Thymus (tissue), 11 donors: ENCODE data around the gene MYH9. TPM values are rescaled to one million over a fixed set of nuclear protein-coding genes. Genes with fewer than 3 reads are reported as not detected.

Experiments used
- DNase-seq, 9 donors: peaks; one replicate each; pipeline ENCODE4 v3.0.0-alpha.2; 2013; ENCODE audit warnings: low spot score in 9 of 9, low read depth in 6 of 9, missing footprints in 1 of 9
- H3K27ac ChIP-seq, 2 donors: one replicate each; pipeline ENCODE4 v1.5.1; 2013; ENCODE audit warnings: control low read depth in 1 of 2, low read depth in 1 of 2, low read length in 1 of 2, mild to moderate bottlenecking in 1 of 2, moderate library complexity in 1 of 2
- H3K27me3 ChIP-seq, 2 donors: one replicate each; pipeline ENCODE4 v1.5.1; 2013; ENCODE audit warnings: low read length in 1 of 2; ENCODE audit not compliant: control insufficient read depth in 2 of 2, insufficient read depth in 1 of 2
- H3K36me3 ChIP-seq, 2 donors: one replicate each; pipeline ENCODE4 v1.5.1; 2013; ENCODE audit warnings: low read length in 1 of 2, mild to moderate bottlenecking in 1 of 2, moderate library complexity in 1 of 2; ENCODE audit not compliant: control insufficient read depth in 2 of 2, insufficient read depth in 2 of 2
- H3K4me1 ChIP-seq, 2 donors: one replicate each; pipeline ENCODE4 v1.5.1; 2013; ENCODE audit warnings: low read length in 2 of 2; ENCODE audit not compliant: control insufficient read depth in 2 of 2, insufficient read depth in 2 of 2
- H3K4me3 ChIP-seq, 2 donors: one replicate each; pipeline ENCODE4 v1.5.1; 2013; ENCODE audit warnings: low read length in 2 of 2, control low read depth in 1 of 2, mild to moderate bottlenecking in 1 of 2
- H3K9me3 ChIP-seq, 2 donors: one replicate each; pipeline ENCODE4 v1.5.1; 2013; ENCODE audit warnings: low read length in 1 of 2, mild to moderate bottlenecking in 1 of 2; ENCODE audit not compliant: control insufficient read depth in 2 of 2, insufficient read depth in 1 of 2
- WGBS: extraction: QIAGEN DNeasy Blood & Tissue Kit; methylation state at CpG from one replicate; pipeline ENCODE4 v1.1.7; 2013; 5-methylcytosine and 5-hydroxymethylcytosine counted together
- polyA plus RNA-seq: library from polyadenylated mRNA; stranded (reverse); fragments of 200-250 nt; gene quantifications from one replicate; pipeline ENCODE4 v1.2.3, GENCODE V29; 2013
- total RNA-seq: library from RNA; stranded (reverse); fragments of 120-200 nt; gene quantifications from one replicate; pipeline ENCODE4 v1.2.4, GENCODE V29; 2013
- donor health status: healthy.

The MYH9 gene
- total and polyA plus RNA-seq, 2 donors: 123 to 155 TPM

- Histone ChIP-seq H3K27me3 (no peaks in the 10 kb centered on the region), H3K4me3 (no peak overlapping the region), H3K9me3 (no peaks in the 10 kb centered on the region), H3K4me1 (peaks cover 0 to 2% of the 10 kb centered on the region in 2 donors), H3K27ac (no peak overlapping the region), H3K36me3 (peaks cover 98 to 100% of the 10 kb centered on the region in 2 donors)
- DNase-seq: no peak
- 97% methylated on average over 24 of the region's 24 CpGs for WGBS
Observed at GRCh38 chr22:36300396-36301212, 87.2 kb downstream of the MYH9 start.

DNA sequence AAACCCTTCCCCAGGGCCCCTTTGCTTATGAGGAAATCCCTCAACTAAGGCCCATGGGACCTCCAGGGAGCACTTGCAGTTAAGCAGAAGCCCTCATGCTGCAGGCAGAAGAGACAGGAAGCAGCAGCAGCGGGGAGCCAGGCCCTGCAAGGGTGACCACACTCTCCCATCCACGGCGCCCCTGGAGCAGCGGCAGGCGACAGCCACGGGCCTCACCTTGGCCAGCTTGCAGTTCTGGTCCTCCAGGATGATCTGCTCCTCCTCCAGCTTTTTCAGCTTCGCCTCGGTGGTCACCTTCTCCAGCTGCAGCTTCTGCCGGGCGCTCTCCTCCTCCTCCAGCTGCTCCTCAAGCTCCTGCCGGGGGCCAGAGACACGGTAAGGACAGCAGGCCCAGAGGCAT lies 87.9 kb downstream of the MYH9 start:
- DNase-seq: no peak
- Histone ChIP-seq H3K27me3 (no peaks in the 10 kb centered on the region), H3K36me3 (peaks cover 98 to 100% of the 10 kb centered on the region in 2 donors), H3K9me3 (no peaks in the 10 kb centered on the region), H3K4me1 (no peaks in the 10 kb centered on the region), H3K4me3 (no peak overlapping the region), H3K27ac (no peak overlapping the region)
- 94% methylated on average over 12 of the region's 12 CpGs for WGBS

GRCh38 chr22:36299295-36299694 lies 88.5 kb downstream of the MYH9 start:
- DNase-seq: no peak
- H3K4me1 ChIP-seq: no peaks in the 10 kb centered on the region
- H3K36me3 ChIP-seq: peaks cover 98 to 100% of the 10 kb centered on the region in 2 donors
- H3K27me3 ChIP-seq: no peaks in the 10 kb centered on the region
- 96% methylated on average over 14 of the region's 14 CpGs for WGBS
- no peak overlapping the region for H3K4me3 ChIP-seq
- no peaks in the 10 kb centered on the region for H3K9me3 ChIP-seq
- no peak overlapping the region for H3K27ac ChIP-seq

DNA sequence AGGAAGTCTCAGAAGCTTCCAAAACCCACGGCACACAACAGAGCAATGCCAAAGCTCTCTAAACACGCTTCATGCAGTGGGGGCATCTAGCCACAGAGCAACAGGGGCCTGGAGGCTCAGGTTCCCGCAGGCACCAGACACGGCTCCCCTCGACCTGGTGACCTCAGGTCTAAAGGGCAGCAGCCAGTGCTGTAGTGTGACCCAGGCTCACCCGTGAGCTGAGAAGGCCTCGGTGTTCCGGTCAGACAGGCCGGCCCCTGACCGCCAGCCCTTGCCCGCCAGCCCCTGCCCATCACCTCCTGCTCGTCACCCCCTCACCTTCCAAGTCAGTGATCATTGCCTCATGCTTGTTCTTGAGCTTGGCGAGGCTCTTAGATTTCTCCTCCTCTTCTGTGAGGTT lies 89.2 kb downstream of the MYH9 start:
- no peak overlapping the region for H3K27ac ChIP-seq
- no peaks in the 10 kb centered on the region for H3K4me1 ChIP-seq
- 99% methylated on average over 13 of the region's 13 CpGs for WGBS
- no peak for DNase-seq
- peaks cover 98 to 100% of the 10 kb centered on the region in 2 donors for H3K36me3 ChIP-seq
- H3K9me3 ChIP-seq: no peaks in the 10 kb centered on the region
- no peaks in the 10 kb centered on the region for H3K27me3 ChIP-seq
- no peak overlapping the region for H3K4me3 ChIP-seq

GRCh38 chr22:36298118-36298517 lies 89.6 kb downstream of the MYH9 start:
- Histone ChIP-seq H3K27ac (no peak overlapping the region), H3K4me1 (no peaks in the 10 kb centered on the region)
- WGBS: 99% methylated on average over 8 of the region's 8 CpGs

DNA sequence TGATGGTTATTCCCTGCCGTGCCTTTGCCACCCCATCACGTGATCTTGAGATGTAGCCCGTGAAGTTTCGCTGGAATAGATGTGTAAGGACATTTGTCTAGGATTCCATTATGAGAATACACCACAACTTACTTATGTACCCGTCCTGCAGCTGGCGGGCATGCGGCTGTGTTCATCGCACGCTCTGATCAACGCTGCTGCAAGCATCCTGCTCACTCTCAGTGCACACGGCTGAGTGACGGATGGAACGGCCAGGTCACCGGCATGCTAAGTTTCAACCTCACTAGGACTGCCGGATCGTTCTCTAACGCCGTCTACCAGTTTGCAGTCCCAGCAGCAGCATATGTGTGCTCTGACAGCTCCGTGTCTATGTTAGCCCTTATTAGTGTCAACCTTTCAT lies 90.2 kb downstream of the MYH9 start:
- 91% methylated on average over 19 of the region's 19 CpGs for WGBS
- Histone ChIP-seq H3K27ac (no peak overlapping the region), H3K4me1 (no peaks in the 10 kb centered on the region), H3K9me3 (peaks cover 0 to 5% of the 10 kb centered on the region in 2 donors), H3K27me3 (no peaks in the 10 kb centered on the region), H3K4me3 (no peak overlapping the region), H3K36me3 (peaks cover 98 to 100% of the 10 kb centered on the region in 2 donors)
- no peak for DNase-seq

More at GRCh38 chr22:36298118-36298517, 89.6 kb downstream of the MYH9 start:
- no peak for DNase-seq
- H3K9me3 ChIP-seq: peaks cover 0 to 2% of the 10 kb centered on the region in 2 donors
- H3K4me3 ChIP-seq: no peak overlapping the region
- H3K27me3 ChIP-seq: no peaks in the 10 kb centered on the region
- peaks cover 98 to 100% of the 10 kb centered on the region in 2 donors for H3K36me3 ChIP-seq

- H3K4me3 ChIP-seq: no peak overlapping the region
- no peak overlapping the region for H3K27ac ChIP-seq
- peaks cover 100% of the 10 kb centered on the region in 2 donors for H3K36me3 ChIP-seq
- H3K27me3 ChIP-seq: no peaks in the 10 kb centered on the region
- 97% methylated on average over 15 of the region's 15 CpGs for WGBS
- H3K9me3 ChIP-seq: peaks cover 0 to 11% of the 10 kb centered on the region in 2 donors
- H3K4me1 ChIP-seq: no peaks in the 10 kb centered on the region
- DNase-seq: no peak
Observed at GRCh38 chr22:36296690-36297089, 91.1 kb downstream of the MYH9 start.

GRCh38 chr22:36295247-36295646 lies 92.5 kb downstream of the MYH9 start:
- no peaks in the 10 kb centered on the region for H3K4me1 ChIP-seq
- 92% methylated on average over 7 of the region's 7 CpGs for WGBS
- H3K36me3 ChIP-seq: peaks cover 88 to 92% of the 10 kb centered on the region in 2 donors
- DNase-seq: no peak
- no peak overlapping the region for H3K27ac ChIP-seq
- H3K4me3 ChIP-seq: no peak overlapping the region
- H3K9me3 ChIP-seq: peaks cover 0 to 12% of the 10 kb centered on the region in 2 donors
- H3K27me3 ChIP-seq: no peaks in the 10 kb centered on the region

GRCh38 chr22:36294801-36295200 lies 93.0 kb downstream of the MYH9 start:
- peaks cover 86 to 91% of the 10 kb centered on the region in 2 donors for H3K36me3 ChIP-seq

More at GRCh38 chr22:36294801-36295200, 93.0 kb downstream of the MYH9 start:
- 97% methylated on average over 11 of the region's 11 CpGs for WGBS
- Histone ChIP-seq H3K4me1 (no peaks in the 10 kb centered on the region), H3K27ac (no peak overlapping the region), H3K27me3 (no peaks in the 10 kb centered on the region), H3K9me3 (peaks cover 0 to 12% of the 10 kb centered on the region in 2 donors), H3K4me3 (no peak overlapping the region)
- no peak for DNase-seq
